Endodermal cell (in vitro differentiated cells): ENCODE results near the gene CLEC2L. TPM values are rescaled to one million over a fixed set of nuclear protein-coding genes. Genes with fewer than 3 reads are reported as not detected.

Experiments used
- DNase-seq: peaks from one replicate; pipeline ENCODE4 v3.0.0-alpha.2; 2017
- H3K27ac ChIP-seq: 2 replicates; pipeline ENCODE4 v1.5.1; 2013; ENCODE audit warnings: mild to moderate bottlenecking, low read depth, low read length, moderate library complexity
- H3K27me3 ChIP-seq: 2 replicates; pipeline ENCODE4 v1.6.1; 2013; ENCODE audit warnings: mild to moderate bottlenecking, low read length, moderate library complexity; ENCODE audit not compliant: insufficient read depth, control insufficient read depth, poor library complexity, severe bottlenecking
- H3K36me3 ChIP-seq: 2 replicates; pipeline ENCODE4 v1.7.0; 2013; ENCODE audit warnings: mild to moderate bottlenecking, low read length, moderate library complexity; ENCODE audit not compliant: control insufficient read depth, insufficient read depth
- H3K4me1 ChIP-seq: one replicate; pipeline ENCODE4 v1.7.0; 2013; ENCODE audit warnings: low read length; ENCODE audit not compliant: control insufficient read depth, insufficient read depth
- H3K4me3 ChIP-seq: 2 replicates; pipeline ENCODE4 v1.5.1; 2013; ENCODE audit warnings: mild to moderate bottlenecking, low read length, moderate library complexity
- H3K9ac ChIP-seq: 2 replicates; pipeline ENCODE4 v1.6.1; 2013; ENCODE audit warnings: mild to moderate bottlenecking, low read length, moderate library complexity; ENCODE audit not compliant: poor library complexity, severe bottlenecking; ENCODE audit errors: extremely low read depth
- H3K9me3 ChIP-seq: 2 replicates; pipeline ENCODE4 v1.6.1; 2013; ENCODE audit warnings: mild to moderate bottlenecking, low read length, moderate library complexity; ENCODE audit not compliant: control insufficient read depth
- H3K27ac Mint-ChIP-seq: 2 replicates; pipeline ENCODE4 v1.8.0; 2020; ENCODE audit warnings: mixed read lengths
- H3K27me3 Mint-ChIP-seq: 2 replicates; pipeline ENCODE4 v1.8.0; 2021; ENCODE audit warnings: mild to moderate bottlenecking, mixed read lengths; ENCODE audit not compliant: insufficient read depth
- H3K36me3 Mint-ChIP-seq: 2 replicates; pipeline ENCODE4 v1.8.0; 2020; ENCODE audit warnings: low read depth, mixed read lengths
- H3K4me1 Mint-ChIP-seq: 2 replicates; pipeline ENCODE4 v1.8.0; 2020; ENCODE audit warnings: mixed read lengths
- H3K4me3 Mint-ChIP-seq: 2 replicates; pipeline ENCODE4 v1.8.0; 2020; ENCODE audit warnings: mild to moderate bottlenecking, moderate library complexity, mixed read lengths
- H3K9me3 Mint-ChIP-seq: 2 replicates; pipeline ENCODE4 v1.8.0; 2020; ENCODE audit warnings: mild to moderate bottlenecking, mixed read lengths
- CTCF ChIP-seq: fragments of 200-600 bp; sonication (generic); conservative IDR thresholded peaks from 2 replicates; pipeline ENCODE4 v1.5.0; 2021; ENCODE audit warnings: antibody characterized with exemption, mild to moderate bottlenecking
- whole genome bisulfite sequencing, 2 experiments: methylation state at CpG; one replicate each; pipeline versions ENCODE4 v1.1.5 to v1.1.7; 2013; ENCODE audit warnings: missing lambda C conversion rate in 2 of 2, mixed read lengths in 1 of 2; ENCODE audit not compliant: insufficient coverage in 1 of 2, insufficient read length in 1 of 2; 5-methylcytosine and 5-hydroxymethylcytosine counted together
- total RNA-seq, 2 donors: library from RNA; stranded (reverse); fragmentation: NEBNext Ultra II Directional in 1 of 2; extraction: Animal tissue kit (Norgen Biotek cat#: 25700) in 1 of 2; gene quantifications; 2 replicates in 1 of 2; 3 replicates in 1 of 2; pipeline ENCODE4 v1.2.1, GENCODE V29; 2021

The CLEC2L gene
- total RNA-seq, 2 donors from 2014 or later: 1.2 to 1.5 TPM

GRCh38 chr7:139573871-139574270 is 50.4 kb downstream of the CLEC2L start:
- H3K4me1 Mint-ChIP-seq: peaks cover 9% of the 10 kb centered on the region
- WGBS, 2 experiments: 90 to 94% methylated on average over 4 to 9 of the region's 9 CpGs
- Histone ChIP-seq H3K27ac (no peak overlapping the region), H3K9ac (no peak overlapping the region), H3K9me3 (no peaks in the 10 kb centered on the region), H3K4me3 (no peak overlapping the region), H3K4me1 (peaks cover 3% of the 10 kb centered on the region), H3K36me3 (peaks cover 61% of the 10 kb centered on the region), H3K27me3 (no peaks in the 10 kb centered on the region)
- no peak for DNase-seq
- peaks cover 52% of the 10 kb centered on the region for H3K36me3 Mint-ChIP-seq
- no peak for TF ChIP-seq CTCF
- no peaks in the 10 kb centered on the region for H3K27me3 Mint-ChIP-seq
- no peak overlapping the region for H3K27ac Mint-ChIP-seq
- H3K9me3 Mint-ChIP-seq: no peaks in the 10 kb centered on the region
- H3K4me3 Mint-ChIP-seq: no peak overlapping the region

- H3K9me3 Mint-ChIP-seq: no peaks in the 10 kb centered on the region
- Histone ChIP-seq H3K9me3 (no peaks in the 10 kb centered on the region), H3K36me3 (peaks cover 60% of the 10 kb centered on the region), H3K9ac (no peak overlapping the region), H3K27ac (no peak overlapping the region), H3K4me1 (peaks cover 3% of the 10 kb centered on the region), H3K27me3 (no peaks in the 10 kb centered on the region), H3K4me3 (no peak overlapping the region)
- no peak overlapping the region for H3K27ac Mint-ChIP-seq
- 94 to 97% methylated on average over 11 to 16 of the region's 16 CpGs for WGBS, 2 experiments
- H3K27me3 Mint-ChIP-seq: no peaks in the 10 kb centered on the region
- peaks cover 9% of the 10 kb centered on the region for H3K4me1 Mint-ChIP-seq
- no peak for TF ChIP-seq CTCF
- DNase-seq: no peak
- peaks cover 58% of the 10 kb centered on the region for H3K36me3 Mint-ChIP-seq
- H3K4me3 Mint-ChIP-seq: no peak overlapping the region
Observed at GRCh38 chr7:139574618-139575337, 51.3 kb downstream of the CLEC2L start.

GRCh38 chr7:139575338-139575680 is 51.8 kb downstream of the CLEC2L start:
- Histone ChIP-seq H3K4me3 (no peak overlapping the region), H3K4me1 (peaks cover 2% of the 10 kb centered on the region), H3K9me3 (no peaks in the 10 kb centered on the region), H3K27ac (no peak overlapping the region), H3K36me3 (peaks cover 64% of the 10 kb centered on the region), H3K27me3 (no peaks in the 10 kb centered on the region), H3K9ac (no peak overlapping the region)
- Mint-ChIP-seq H3K27me3 (no peaks in the 10 kb centered on the region), H3K36me3 (peaks cover 63% of the 10 kb centered on the region), H3K4me3 (no peak overlapping the region), H3K9me3 (no peaks in the 10 kb centered on the region), H3K4me1 (peaks cover 8% of the 10 kb centered on the region), H3K27ac (no peak overlapping the region)
- no peak for DNase-seq
- TF ChIP-seq CTCF: no peak
- 94 to 100% methylated on average over 6 of the region's 6 CpGs for WGBS, 2 experiments
